K562 (cell line): ENCODE data around the gene ZDHHC11B. TPM values are rescaled to one million over a fixed set of nuclear protein-coding genes. Genes with fewer than 3 reads are reported as not detected.
A peak's percentile ranks its signal among the peaks of the same experiment; 100 is the strongest.

Experiments used
- CREB1 ChIP-seq, 2 experiments: sonication (generic) in 1 of 2; formaldehyde crosslinking in 1 of 2; IDR thresholded peaks; 2 replicates each; pipeline versions ENCODE4 v1.6.1 to v1.8.0; 2012 to 2022; ENCODE audit warnings: inconsistent platforms in 1 of 2, mild to moderate bottlenecking in 1 of 2, missing genetic modification reagents in 1 of 2, moderate library complexity in 1 of 2
- NFIX ChIP-seq: fragments of 250-450 bp; sonication (Bioruptor Pico); IDR thresholded peaks from 2 replicates; pipeline ENCODE4 v1.4.0; 2020; ENCODE audit warnings: low read depth, mild to moderate bottlenecking, moderate library complexity
- RB1 ChIP-seq: fragments of 450-650 bp; IDR thresholded peaks from 2 replicates; pipeline ENCODE4 v1.6.1; 2017; ENCODE audit warnings: low read depth, mild to moderate bottlenecking
- SIN3B ChIP-seq: fragments of 450-650 bp; IDR thresholded peaks from 2 replicates; pipeline ENCODE4 v1.6.1; 2017; ENCODE audit warnings: low read depth, mild to moderate bottlenecking, moderate library complexity
- TEAD1 ChIP-seq, 2 experiments: fragments of 450-650 bp in 1 of 2; sonication (generic) in 1 of 2; formaldehyde crosslinking; IDR thresholded peaks; 2 replicates each; pipeline versions ENCODE4 v1.4.0 to v1.8.0; 2020 to 2022; ENCODE audit warnings: mild to moderate bottlenecking in 2 of 2, missing genetic modification reagents in 1 of 2
- YBX1 ChIP-seq: fragments of 450-650 bp; IDR thresholded peaks from 2 replicates; pipeline ENCODE4 v1.7.1; 2016; ENCODE audit warnings: mild to moderate bottlenecking
- ZBTB8A ChIP-seq: fragments of 450-650 bp; IDR thresholded peaks from 2 replicates; pipeline ENCODE4 v1.6.1; 2018; ENCODE audit warnings: mild to moderate bottlenecking, moderate library complexity; ENCODE audit not compliant: partially characterized antibody
- ZFPM2 ChIP-seq: fragments of 250-450 bp; sonication (Bioruptor Pico); IDR thresholded peaks from 2 replicates; pipeline ENCODE4 v1.5.1; 2022; ENCODE audit warnings: mild to moderate bottlenecking
- ZNF175 ChIP-seq: fragments of 200-800 bp; sonication (Bioruptor generic); IDR thresholded peaks from 2 replicates; pipeline ENCODE4 v1.6.1; 2016; ENCODE audit warnings: low read depth, mild to moderate bottlenecking, missing genetic modification characterization, missing compliant biosample characterization
- ZNF224 ChIP-seq: sonication (generic); formaldehyde crosslinking; IDR thresholded peaks from 2 replicates; pipeline ENCODE4 v1.8.0; 2022; ENCODE audit warnings: mild to moderate bottlenecking, missing genetic modification reagents
- ZNF3 ChIP-seq: fragments of 250-450 bp; sonication (Bioruptor Pico); IDR thresholded peaks from 2 replicates; pipeline ENCODE4 v1.5.0; 2021; ENCODE audit warnings: mild to moderate bottlenecking, moderate library complexity
- polyA plus RNA-seq, 8 experiments: library from polyadenylated mRNA; depleted of rRNA in 4 of 8; stranded (reverse) in 5 of 8; unstranded in 3 of 8; fragments of >200 nt; fragmentation: Nextera tagmentation in 2 of 8; fragmentation: Illumina TruSeq in 1 of 8; extraction: Ambion mirVana in 2 of 8; extraction: Trizol in 1 of 8; gene quantifications; 2 replicates each; pipeline versions ENCODE4 v1.2.1 to v1.2.3, GENCODE V29; 2011 to 2014; ENCODE audit warnings: inconsistent platforms in 1 of 8, missing spikeins in 1 of 8
- total RNA-seq, 7 experiments: library from RNA; depleted of rRNA in 6 of 7; stranded (reverse); fragments of >200 nt in 6 of 7; fragmentation: Illumina TruSeq in 2 of 7; extraction: Trizol in 2 of 7; gene quantifications; 2 replicates each; pipeline versions ENCODE4 v1.2.1 to v1.2.3, GENCODE V29; 2011 to 2021; ENCODE audit warnings: low replicate concordance in 1 of 7
- TF ChIP-seq, protein P1 (sequence below): fragments of 450-650 bp; formaldehyde crosslinking; conservative IDR thresholded peaks from 2 replicates; pipeline ENCODE4 v1.4.0; 2022; ENCODE audit warnings: mild to moderate bottlenecking, missing genetic modification characterization
- TF ChIP-seq, protein P2 (sequence below): fragments of 450-650 bp; IDR thresholded peaks from 2 replicates; pipeline ENCODE4 v1.7.1; 2018; ENCODE audit warnings: mild to moderate bottlenecking, low read depth; ENCODE audit not compliant: partially characterized antibody
- TF ChIP-seq, protein P3 (sequence below), 2 experiments: fragments of 450-650 bp in 1 of 2; IDR thresholded peaks; 2 replicates each; pipeline ENCODE4 v1.6.1; 2011 to 2017; ENCODE audit warnings: low read depth in 2 of 2, antibody characterized with exemption in 1 of 2, borderline replicate concordance in 1 of 2, low read length in 1 of 2, mild to moderate bottlenecking in 1 of 2, mixed read lengths in 1 of 2; ENCODE audit not compliant: control insufficient read depth in 1 of 2
- TF ChIP-seq, protein P4 (sequence below): fragments of 150-350 bp; IDR thresholded peaks from 2 replicates; pipeline ENCODE4 v1.6.1; 2014; ENCODE audit warnings: low read depth, mild to moderate bottlenecking, low read length, borderline replicate concordance

The ZDHHC11B gene
- total and polyA plus RNA-seq, 9 of the 15 experiments (the other 6 are each of a cell fraction or from before 2014, with no cell fraction given) = 0.03 to 0.23 (median 0.15) TPM; not detected in 3

DNA sequence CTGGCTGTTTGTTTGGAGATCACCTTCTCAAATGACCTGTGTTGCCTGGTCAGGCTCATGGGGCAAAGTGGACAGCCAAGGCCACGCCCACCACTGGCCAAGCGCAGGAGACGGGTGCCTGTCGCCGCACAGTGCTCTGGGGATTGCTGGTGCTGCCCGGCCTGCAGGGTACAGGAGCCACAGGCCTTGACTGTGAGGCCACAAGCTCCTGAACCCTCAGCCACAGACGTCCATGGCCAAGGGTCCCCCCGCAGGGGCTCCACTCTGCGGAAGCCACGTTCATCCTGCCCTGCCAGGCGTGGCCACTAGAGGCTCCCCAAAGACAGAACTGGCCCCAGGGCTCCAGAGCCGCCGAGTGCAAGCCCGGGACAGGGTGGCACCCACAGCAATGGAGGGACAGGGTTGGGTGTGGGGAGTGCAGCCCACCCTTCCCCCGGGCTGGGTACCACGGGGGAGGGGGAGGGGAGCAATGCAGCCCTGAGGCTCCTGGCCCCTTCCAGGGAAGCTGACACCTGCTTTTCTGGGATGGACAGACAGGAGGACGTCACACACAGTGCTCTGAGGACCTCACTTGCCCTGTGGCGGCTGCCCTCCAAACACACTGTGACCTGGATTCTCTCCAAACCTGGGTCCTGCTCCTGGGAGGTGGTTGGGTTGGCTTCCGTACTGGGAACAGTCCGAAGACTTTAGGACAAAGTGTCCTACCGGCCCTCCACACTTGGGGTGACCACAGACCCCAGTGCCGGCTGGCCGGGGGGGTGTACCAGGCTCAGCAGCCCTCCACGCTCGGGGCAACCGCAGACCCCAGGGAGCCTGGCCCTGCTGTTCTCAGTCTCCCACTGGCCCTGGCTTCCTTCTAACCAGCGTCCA lies 112.8 kb downstream of the ZDHHC11B start (continued):
- TF ChIP-seq SIN3B (no peak), ZNF175 (no peak), ZFPM2 (CRISPR knock-in tag) (peak; percentile 64; the same call in 1 of the 2 replicates), ZNF224 (CRISPR knock-in tag) (no peak), CREB1 (IDR thresholded peaks at IDR 0.05) (no peak), CREB1 (CRISPR knock-in tag; IDR thresholded peaks at IDR 0.05) (no peak), RB1 (peak; percentile 64; the same call in 1 of the 2 replicates), ZBTB8A (no peak), TEAD1 (CRISPR knock-in tag; IDR thresholded peaks at IDR 0.05) (0 out of 4 replicates have a peak, but pooled peaks of 1 of the 2 experiments have one; percentile 10), YBX1 (no peak), NFIX (CRISPR knock-in tag) (no peak), ZNF3 (no peak)
- TF ChIP-seq, protein P1, sequence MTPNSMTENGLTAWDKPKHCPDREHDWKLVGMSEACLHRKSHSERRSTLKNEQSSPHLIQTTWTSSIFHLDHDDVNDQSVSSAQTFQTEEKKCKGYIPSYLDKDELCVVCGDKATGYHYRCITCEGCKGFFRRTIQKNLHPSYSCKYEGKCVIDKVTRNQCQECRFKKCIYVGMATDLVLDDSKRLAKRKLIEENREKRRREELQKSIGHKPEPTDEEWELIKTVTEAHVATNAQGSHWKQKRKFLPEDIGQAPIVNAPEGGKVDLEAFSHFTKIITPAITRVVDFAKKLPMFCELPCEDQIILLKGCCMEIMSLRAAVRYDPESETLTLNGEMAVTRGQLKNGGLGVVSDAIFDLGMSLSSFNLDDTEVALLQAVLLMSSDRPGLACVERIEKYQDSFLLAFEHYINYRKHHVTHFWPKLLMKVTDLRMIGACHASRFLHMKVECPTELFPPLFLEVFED (CRISPR knock-in tag) = no peak
- TF ChIP-seq, protein P2, sequence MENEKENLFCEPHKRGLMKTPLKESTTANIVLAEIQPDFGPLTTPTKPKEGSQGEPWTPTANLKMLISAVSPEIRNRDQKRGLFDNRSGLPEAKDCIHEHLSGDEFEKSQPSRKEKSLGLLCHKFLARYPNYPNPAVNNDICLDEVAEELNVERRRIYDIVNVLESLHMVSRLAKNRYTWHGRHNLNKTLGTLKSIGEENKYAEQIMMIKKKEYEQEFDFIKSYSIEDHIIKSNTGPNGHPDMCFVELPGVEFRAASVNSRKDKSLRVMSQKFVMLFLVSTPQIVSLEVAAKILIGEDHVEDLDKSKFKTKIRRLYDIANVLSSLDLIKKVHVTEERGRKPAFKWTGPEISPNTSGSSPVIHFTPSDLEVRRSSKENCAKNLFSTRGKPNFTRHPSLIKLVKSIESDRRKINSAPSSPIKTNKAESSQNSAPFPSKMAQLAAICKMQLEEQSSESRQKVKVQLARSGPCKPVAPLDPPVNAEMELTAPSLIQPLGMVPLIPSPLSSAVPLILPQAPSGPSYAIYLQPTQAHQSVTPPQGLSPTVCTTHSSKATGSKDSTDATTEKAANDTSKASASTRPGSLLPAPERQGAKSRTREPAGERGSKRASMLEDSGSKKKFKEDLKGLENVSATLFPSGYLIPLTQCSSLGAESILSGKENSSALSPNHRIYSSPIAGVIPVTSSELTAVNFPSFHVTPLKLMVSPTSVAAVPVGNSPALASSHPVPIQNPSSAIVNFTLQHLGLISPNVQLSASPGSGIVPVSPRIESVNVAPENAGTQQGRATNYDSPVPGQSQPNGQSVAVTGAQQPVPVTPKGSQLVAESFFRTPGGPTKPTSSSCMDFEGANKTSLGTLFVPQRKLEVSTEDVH = no peak
- TF ChIP-seq, protein P3, sequence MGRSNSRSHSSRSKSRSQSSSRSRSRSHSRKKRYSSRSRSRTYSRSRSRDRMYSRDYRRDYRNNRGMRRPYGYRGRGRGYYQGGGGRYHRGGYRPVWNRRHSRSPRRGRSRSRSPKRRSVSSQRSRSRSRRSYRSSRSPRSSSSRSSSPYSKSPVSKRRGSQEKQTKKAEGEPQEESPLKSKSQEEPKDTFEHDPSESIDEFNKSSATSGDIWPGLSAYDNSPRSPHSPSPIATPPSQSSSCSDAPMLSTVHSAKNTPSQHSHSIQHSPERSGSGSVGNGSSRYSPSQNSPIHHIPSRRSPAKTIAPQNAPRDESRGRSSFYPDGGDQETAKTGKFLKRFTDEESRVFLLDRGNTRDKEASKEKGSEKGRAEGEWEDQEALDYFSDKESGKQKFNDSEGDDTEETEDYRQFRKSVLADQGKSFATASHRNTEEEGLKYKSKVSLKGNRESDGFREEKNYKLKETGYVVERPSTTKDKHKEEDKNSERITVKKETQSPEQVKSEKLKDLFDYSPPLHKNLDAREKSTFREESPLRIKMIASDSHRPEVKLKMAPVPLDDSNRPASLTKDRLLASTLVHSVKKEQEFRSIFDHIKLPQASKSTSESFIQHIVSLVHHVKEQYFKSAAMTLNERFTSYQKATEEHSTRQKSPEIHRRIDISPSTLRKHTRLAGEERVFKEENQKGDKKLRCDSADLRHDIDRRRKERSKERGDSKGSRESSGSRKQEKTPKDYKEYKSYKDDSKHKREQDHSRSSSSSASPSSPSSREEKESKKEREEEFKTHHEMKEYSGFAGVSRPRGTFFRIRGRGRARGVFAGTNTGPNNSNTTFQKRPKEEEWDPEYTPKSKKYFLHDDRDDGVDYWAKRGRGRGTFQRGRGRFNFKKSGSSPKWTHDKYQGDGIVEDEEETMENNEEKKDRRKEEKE (IDR thresholded peaks at IDR 0.05; ENCODE audit: borderline replicate concordance in 1 of 2, control insufficient read depth in 1 of 2, low read depth in 2 of 2, low read length in 1 of 2) = no peak
- TF ChIP-seq, protein P4, sequence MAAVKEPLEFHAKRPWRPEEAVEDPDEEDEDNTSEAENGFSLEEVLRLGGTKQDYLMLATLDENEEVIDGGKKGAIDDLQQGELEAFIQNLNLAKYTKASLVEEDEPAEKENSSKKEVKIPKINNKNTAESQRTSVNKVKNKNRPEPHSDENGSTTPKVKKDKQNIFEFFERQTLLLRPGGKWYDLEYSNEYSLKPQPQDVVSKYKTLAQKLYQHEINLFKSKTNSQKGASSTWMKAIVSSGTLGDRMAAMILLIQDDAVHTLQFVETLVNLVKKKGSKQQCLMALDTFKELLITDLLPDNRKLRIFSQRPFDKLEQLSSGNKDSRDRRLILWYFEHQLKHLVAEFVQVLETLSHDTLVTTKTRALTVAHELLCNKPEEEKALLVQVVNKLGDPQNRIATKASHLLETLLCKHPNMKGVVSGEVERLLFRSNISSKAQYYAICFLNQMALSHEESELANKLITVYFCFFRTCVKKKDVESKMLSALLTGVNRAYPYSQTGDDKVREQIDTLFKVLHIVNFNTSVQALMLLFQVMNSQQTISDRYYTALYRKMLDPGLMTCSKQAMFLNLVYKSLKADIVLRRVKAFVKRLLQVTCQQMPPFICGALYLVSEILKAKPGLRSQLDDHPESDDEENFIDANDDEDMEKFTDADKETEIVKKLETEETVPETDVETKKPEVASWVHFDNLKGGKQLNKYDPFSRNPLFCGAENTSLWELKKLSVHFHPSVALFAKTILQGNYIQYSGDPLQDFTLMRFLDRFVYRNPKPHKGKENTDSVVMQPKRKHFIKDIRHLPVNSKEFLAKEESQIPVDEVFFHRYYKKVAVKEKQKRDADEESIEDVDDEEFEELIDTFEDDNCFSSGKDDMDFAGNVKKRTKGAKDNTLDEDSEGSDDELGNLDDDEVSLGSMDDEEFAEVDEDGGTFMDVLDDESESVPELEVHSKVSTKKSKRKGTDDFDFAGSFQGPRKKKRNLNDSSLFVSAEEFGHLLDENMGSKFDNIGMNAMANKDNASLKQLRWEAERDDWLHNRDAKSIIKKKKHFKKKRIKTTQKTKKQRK = no peak
